A549 (cell line): ENCODE data around the gene SH2D2A. TPM values are rescaled to one million over a fixed set of nuclear protein-coding genes. Genes with fewer than 3 reads are reported as not detected.

Experiments
- ATAC-seq, 2 experiments: fragments of 200-7000 bp in 1 of 2; fragments of >200 bp in 1 of 2; cut with Nextera tagmentation in 1 of 2; cut with Tn5 transposase in 1 of 2; 3 replicates each; pipeline versions ENCODE4 v1.8.0 to v1.9.1; 2018 to 2020; ENCODE audit warnings: mild to moderate bottlenecking in 1 of 2, moderate library complexity in 1 of 2
- CTCF ChIA-PET: fragments of 300-600 bp; sonication (Branson Sonifier 250); formaldehyde crosslinking; extraction: SDS; loops from one replicate; lab custom pipeline; 2021; ENCODE audit warnings: antibody characterized with exemption, inconsistent platforms; lab: Yijun Ruan, JAX
- POLR2A ChIA-PET: fragments of 350-600 bp; formaldehyde crosslinking; extraction: SDS; loops from one replicate; lab custom pipeline; 2021; ENCODE audit warnings: antibody characterized with exemption, inconsistent platforms; lab: Yijun Ruan, JAX
- DNase-seq, 2 experiments: peaks; one replicate each; pipeline versions ENCODE4 v3.0.0 to v3.0.0-alpha.2; 2011 to 2016; ENCODE audit warnings: low read depth in 1 of 2, low spot score in 1 of 2
- FAIRE-seq: peaks from 2 replicates; lab custom pipeline; 2011; peaks lifted over from hg19 to GRCh38; lab: Jason Lieb, UNC
- H3K27ac ChIP-seq, 2 experiments: fragments of >200 bp; sonication (Bioruptor Twin); formaldehyde crosslinking; 3 replicates each; pipeline ENCODE4 v1.5.1; 2016 to 2017
- H3K4me1 ChIP-seq: fragments of >200 bp; sonication (Bioruptor Twin); formaldehyde crosslinking; 3 replicates; pipeline ENCODE4 v1.6.1; 2016
- H3K4me2 ChIP-seq: fragments of >200 bp; sonication (Bioruptor Twin); formaldehyde crosslinking; 3 replicates; pipeline ENCODE4 v1.6.1; 2016
- H3K4me3 ChIP-seq: fragments of >200 bp; sonication (Bioruptor Twin); formaldehyde crosslinking; 3 replicates; pipeline ENCODE4 v1.5.1; 2016
- H3K9me3 ChIP-seq: fragments of >200 bp; sonication (Bioruptor Twin); formaldehyde crosslinking; 3 replicates; pipeline ENCODE4 v1.6.1; 2016
- CBX2 ChIP-seq: fragments of 200-600 bp; sonication (generic); IDR thresholded peaks from 2 replicates; pipeline ENCODE4 v1.6.1; 2016; ENCODE audit warnings: low read depth, mild to moderate bottlenecking, borderline replicate concordance
- CBX8 ChIP-seq: fragments of 200-600 bp; sonication (generic); IDR thresholded peaks from 2 replicates; pipeline ENCODE4 v1.6.1; 2016
- CEBPB ChIP-seq, 2 experiments: fragments of >200 bp in 1 of 2; sonication (Bioruptor Twin) in 1 of 2; formaldehyde crosslinking in 1 of 2; IDR thresholded peaks; 2 replicates each; pipeline ENCODE4 v1.6.1; 2012 to 2016
- CHD4 ChIP-seq: fragments of 200-600 bp; sonication (generic); IDR thresholded peaks from 2 replicates; pipeline ENCODE4 v1.6.1; 2016; ENCODE audit warnings: antibody characterized with exemption, mild to moderate bottlenecking, borderline replicate concordance
- EP300 ChIP-seq, 2 experiments: fragments of >200 bp; sonication (Bioruptor Twin); formaldehyde crosslinking; IDR thresholded peaks; 2 replicates in 1 of 2; 3 replicates in 1 of 2; pipeline ENCODE4 v1.6.1; 2016 to 2017
- FOSB ChIP-seq: fragments of 250-450 bp; sonication (Bioruptor Pico); IDR thresholded peaks from 2 replicates; pipeline ENCODE4 v1.5.0; 2020; ENCODE audit warnings: mild to moderate bottlenecking, moderate library complexity
- HDAC2 ChIP-seq: fragments of 200-600 bp; sonication (generic); IDR thresholded peaks from 2 replicates; pipeline ENCODE4 v1.6.1; 2016
- HES2 ChIP-seq: fragments of >200 bp; sonication (Bioruptor Twin); formaldehyde crosslinking; IDR thresholded peaks from 2 replicates; pipeline ENCODE4 v1.6.1; 2016
- HEYL ChIP-seq: fragments of 250-450 bp; sonication (Bioruptor Pico); IDR thresholded peaks from 2 replicates; pipeline ENCODE4 v1.8.0; 2021; ENCODE audit warnings: mild to moderate bottlenecking, moderate library complexity
- HMGXB4 ChIP-seq: fragments of 250-450 bp; sonication (Bioruptor Pico); IDR thresholded peaks from 2 replicates; pipeline ENCODE4 v1.5.0; 2021; ENCODE audit warnings: mild to moderate bottlenecking, moderate library complexity, borderline replicate concordance
- HOXB5 ChIP-seq: fragments of 250-450 bp; sonication (Bioruptor Pico); IDR thresholded peaks from 2 replicates; pipeline ENCODE4 v1.5.0; 2020; ENCODE audit warnings: mild to moderate bottlenecking, moderate library complexity
- JUN ChIP-seq, 2 experiments: fragments of >200 bp; sonication (Bioruptor Twin); formaldehyde crosslinking; IDR thresholded peaks; 2 replicates in 1 of 2; 3 replicates in 1 of 2; pipeline ENCODE4 v1.6.1; 2016 to 2017
- JUNB ChIP-seq: fragments of >200 bp; sonication (Bioruptor Twin); formaldehyde crosslinking; IDR thresholded peaks from 2 replicates; pipeline ENCODE4 v1.6.1; 2016
- KDM5A ChIP-seq: fragments of 200-600 bp; sonication (generic); IDR thresholded peaks from 2 replicates; pipeline ENCODE4 v1.6.1; 2016; ENCODE audit warnings: antibody characterized with exemption, mild to moderate bottlenecking
- MAFK ChIP-seq: fragments of 450-650 bp; IDR thresholded peaks from 2 replicates; pipeline ENCODE4 v1.6.1; 2014; ENCODE audit not compliant: partially characterized antibody
- MAX ChIP-seq: IDR thresholded peaks from 2 replicates; pipeline ENCODE4 v1.6.1; 2012
- NFE2L2 ChIP-seq: fragments of 150-350 bp; conservative IDR thresholded peaks from 2 replicates; pipeline ENCODE4 v1.6.1; 2014; ENCODE audit warnings: low read length
- NPAS2 ChIP-seq: fragments of 250-450 bp; sonication (Bioruptor Pico); IDR thresholded peaks from 2 replicates; pipeline ENCODE4 v1.8.0; 2022; ENCODE audit warnings: mild to moderate bottlenecking, moderate library complexity, borderline replicate concordance
- POLR2A ChIP-seq: IDR thresholded peaks from 2 replicates; pipeline ENCODE4 v1.6.1; 2012; ENCODE audit warnings: mild to moderate bottlenecking, low read length
- POLR2AphosphoS2 ChIP-seq: conservative IDR thresholded peaks from 2 replicates; pipeline ENCODE4 v1.6.1; 2012; ENCODE audit warnings: low read length, improper control_type of control experiment, inconsistent platforms
- RCOR1 ChIP-seq: fragments of 150-350 bp; IDR thresholded peaks from 2 replicates; pipeline ENCODE4 v1.6.1; 2014; ENCODE audit warnings: antibody characterized with exemption, low read length, low read depth
- REST ChIP-seq: fragments of 200-600 bp; sonication (generic); IDR thresholded peaks from 2 replicates; pipeline ENCODE4 v1.6.1; 2016; ENCODE audit warnings: antibody characterized with exemption, mild to moderate bottlenecking, moderate library complexity
- RFX5 ChIP-seq: fragments of 450-650 bp; IDR thresholded peaks from 2 replicates; pipeline ENCODE4 v1.7.1; 2014; ENCODE audit warnings: antibody characterized with exemption, mild to moderate bottlenecking, moderate library complexity
- SMC3 ChIP-seq: fragments of >200 bp; sonication (Bioruptor Twin); formaldehyde crosslinking; IDR thresholded peaks from 3 replicates; pipeline ENCODE4 v1.6.1; 2018; ENCODE audit warnings: inconsistent platforms
- ZFP36 ChIP-seq: fragments of 450-650 bp; IDR thresholded peaks from 2 replicates; pipeline ENCODE4 v1.6.1; 2014; ENCODE audit warnings: borderline replicate concordance; ENCODE audit not compliant: partially characterized antibody
- WGBS: methylation state at CpG from one replicate; pipeline ENCODE4 v1.1.6; 2017; ENCODE audit errors: missing lambda C conversion rate; 5-methylcytosine and 5-hydroxymethylcytosine counted together
- polyA plus RNA-seq, 4 experiments: library from polyadenylated mRNA; depleted of rRNA in 3 of 4; stranded (reverse); fragments of >200 nt; fragmentation: RNase III in 1 of 4; extraction: RNeasy Plus Mini Kit Qiagen cat#74134 plus additional on column Dnase treatment in 1 of 4; gene quantifications; 2 replicates in 3 of 4; 3 replicates in 1 of 4; pipeline ENCODE4 v1.2.3, GENCODE V29; 2011 to 2017
- TF ChIP-seq, protein P1 (sequence below): IDR thresholded peaks from 2 replicates; pipeline ENCODE4 v1.6.1; 2012
- TF ChIP-seq, protein P2 (sequence below): IDR thresholded peaks from 2 replicates; pipeline ENCODE4 v1.6.1; 2012; ENCODE audit warnings: low read depth, borderline replicate concordance

The SH2D2A gene
- polyA plus RNA-seq, 2 of the 4 experiments (the other 2 are of a cell fraction) = 1.6 to 1.8 TPM

GRCh38 chr1:156813298-156813697, 3.4 kb downstream of the SH2D2A start:
- ChIA-PET CTCF (interaction anchor here (0.8 to 27.2 kb wide), 13 partner anchors 8 to 119 kb away, joined by 3 to 480 read pairs (median 11); partner anchors contain the start of genes INSRR and NTRK1), POLR2A (interaction anchor here (1.0 kb wide), 1 partner anchor 37 kb away, joined by 3 read pairs; no protein-coding TSS in a partner anchor)
- H3K9me3 ChIP-seq = no peaks in the 10 kb centered on the region
- peak overlapping the region; percentile 39 for H3K4me3 ChIP-seq
- TF ChIP-seq KDM5A (no peak), NPAS2 (no peak), ZFP36 (no peak), JUN (IDR thresholded peaks at IDR 0.05) (no peak), SMC3 (no peak), CEBPB (IDR thresholded peaks at IDR 0.05) (no peak), HDAC2 (no peak), POLR2AphosphoS2 (no peak), FOSB (CRISPR knock-in tag) (no peak), CBX8 (no peak), HEYL (CRISPR knock-in tag) (no peak), MAFK (no peak), JUNB (no peak), POLR2A (no peak), RFX5 (no peak), NFE2L2 (no peak)
- TF ChIP-seq, protein P1, sequence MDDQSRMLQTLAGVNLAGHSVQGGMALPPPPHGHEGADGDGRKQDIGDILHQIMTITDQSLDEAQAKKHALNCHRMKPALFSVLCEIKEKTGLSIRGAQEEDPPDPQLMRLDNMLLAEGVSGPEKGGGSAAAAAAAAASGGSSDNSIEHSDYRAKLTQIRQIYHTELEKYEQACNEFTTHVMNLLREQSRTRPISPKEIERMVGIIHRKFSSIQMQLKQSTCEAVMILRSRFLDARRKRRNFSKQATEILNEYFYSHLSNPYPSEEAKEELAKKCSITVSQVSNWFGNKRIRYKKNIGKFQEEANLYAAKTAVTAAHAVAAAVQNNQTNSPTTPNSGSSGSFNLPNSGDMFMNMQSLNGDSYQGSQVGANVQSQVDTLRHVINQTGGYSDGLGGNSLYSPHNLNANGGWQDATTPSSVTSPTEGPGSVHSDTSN = no peak
- TF ChIP-seq, protein P2, sequence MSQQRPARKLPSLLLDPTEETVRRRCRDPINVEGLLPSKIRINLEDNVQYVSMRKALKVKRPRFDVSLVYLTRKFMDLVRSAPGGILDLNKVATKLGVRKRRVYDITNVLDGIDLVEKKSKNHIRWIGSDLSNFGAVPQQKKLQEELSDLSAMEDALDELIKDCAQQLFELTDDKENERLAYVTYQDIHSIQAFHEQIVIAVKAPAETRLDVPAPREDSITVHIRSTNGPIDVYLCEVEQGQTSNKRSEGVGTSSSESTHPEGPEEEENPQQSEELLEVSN = no peak
- TF ChIP-seq, all 56 proteins: peak for 0
- peak overlapping the region; percentile 76 to 86 for H3K27ac ChIP-seq
- peaks cover 24% of the 10 kb centered on the region for H3K4me1 ChIP-seq
- no peak for DNase-seq
- 68% methylated on average over 10 of the region's 10 CpGs for WGBS
- no peak for FAIRE-seq
- H3K4me2 ChIP-seq = peak overlapping the region; percentile 92
- ATAC-seq = no peak

DNA sequence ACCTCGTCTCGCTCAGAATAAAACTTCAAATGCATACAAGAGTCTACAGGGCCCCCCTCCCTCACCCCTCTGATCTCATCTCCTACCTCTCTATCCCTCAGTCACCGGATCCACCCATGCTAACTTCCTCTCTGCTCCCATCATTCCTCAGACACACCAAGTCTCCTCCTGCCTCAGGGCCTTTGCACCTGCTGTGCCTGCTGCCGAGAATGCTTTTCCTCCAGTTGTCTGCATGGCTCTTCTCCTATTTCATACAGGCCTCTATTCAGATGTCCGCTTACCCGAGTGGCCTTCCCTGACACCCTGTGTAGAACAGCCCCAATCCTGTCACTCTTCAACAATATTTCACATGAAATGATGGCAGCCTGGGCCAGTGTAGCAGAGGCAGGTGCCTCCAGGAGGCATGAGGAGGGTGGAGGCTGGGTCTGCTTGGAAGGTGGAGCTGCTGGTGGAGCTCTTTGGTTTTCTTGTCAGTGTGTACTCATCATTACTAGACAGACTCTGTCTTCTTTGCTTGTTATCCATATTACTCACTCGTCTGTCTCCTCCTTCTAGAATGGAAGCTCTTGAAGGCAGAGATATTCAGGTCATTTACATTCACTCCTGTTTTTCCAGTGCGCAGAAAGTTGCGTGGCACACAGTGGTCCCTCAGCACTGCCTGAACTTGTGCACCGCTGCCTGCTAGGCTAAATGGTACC, 4.2 kb downstream of the SH2D2A start:
- ChIA-PET POLR2A (interaction anchor here (1.1 kb wide), 1 partner anchor 48 kb away, joined by 4 read pairs; no protein-coding TSS in a partner anchor), CTCF (interaction anchor here (0.8 to 27.2 kb wide), 10 partner anchors 7 to 124 kb away, joined by 3 to 480 read pairs (median 15); partner anchors contain the start of genes INSRR and NTRK1)
- Histone ChIP-seq H3K27ac (no peak overlapping the region), H3K4me2 (no peak overlapping the region), H3K9me3 (no peaks in the 10 kb centered on the region), H3K4me1 (peaks cover 24% of the 10 kb centered on the region), H3K4me3 (no peak overlapping the region)
- FAIRE-seq (no peak), DNase-seq (no peak), ATAC-seq (no peak)
- 97% methylated on average over 10 of the region's 10 CpGs for WGBS
- TF ChIP-seq, protein P2 = no peak
- TF ChIP-seq POLR2A (no peak), RCOR1 (no peak), HOXB5 (CRISPR knock-in tag) (no peak), FOSB (CRISPR knock-in tag) (no peak), CBX2 (no peak), KDM5A (no peak), MAX (no peak), REST (no peak), HES2 (no peak), HMGXB4 (CRISPR knock-in tag) (no peak), CHD4 (no peak), EP300 (IDR thresholded peaks at IDR 0.05) (no peak)
- TF ChIP-seq, protein P1 = no peak
